Stimulated activated CD4-positive, alpha-beta T cell treated with anti-CD3 and anti-CD28 coated beads, Interleukin-15, amount 100 ng/mL, for 1 hour (primary cell): ENCODE data around the gene UNC5A.
A peak's percentile ranks its signal among the peaks of the same experiment; 100 is the strongest.

ENCODE experiments used
- DNase-seq, 2 donors: peaks; one replicate each; pipeline ENCODE4 v3.0.0-alpha.2; 2020; ENCODE audit warnings: low read depth in 1 of 2, low spot score in 1 of 2

The UNC5A gene

GRCh38 chr5:176810081-176810597 is at the start of gene UNC5A:
TSS of gene UNC5A (plus strand) at chr5:176810559. CDS start at chr5:176810751, 192 bp downstream.
- DNase-seq, result peak in 1 of 2 donors; percentile 52

DNA sequence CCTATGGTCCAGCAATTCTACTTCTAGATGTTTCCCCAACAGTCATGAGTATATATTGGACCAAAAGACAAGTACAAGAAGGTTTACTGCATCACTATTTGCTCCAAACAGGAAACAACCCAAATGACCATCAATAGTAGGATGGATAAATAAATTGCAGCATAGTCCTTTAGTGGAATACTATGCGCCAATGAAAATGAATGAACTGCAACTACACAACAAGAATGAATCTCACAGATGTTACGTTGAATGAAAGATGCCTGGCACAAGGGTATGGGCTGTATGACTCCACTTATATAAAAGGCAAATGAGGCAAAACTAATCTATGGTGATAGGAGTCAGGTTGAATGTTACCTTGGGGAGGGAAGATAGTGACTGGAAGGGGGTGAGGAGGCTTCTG is 48.6 kb upstream of the UNC5A start:
- DNase-seq, result no peak

DNA sequence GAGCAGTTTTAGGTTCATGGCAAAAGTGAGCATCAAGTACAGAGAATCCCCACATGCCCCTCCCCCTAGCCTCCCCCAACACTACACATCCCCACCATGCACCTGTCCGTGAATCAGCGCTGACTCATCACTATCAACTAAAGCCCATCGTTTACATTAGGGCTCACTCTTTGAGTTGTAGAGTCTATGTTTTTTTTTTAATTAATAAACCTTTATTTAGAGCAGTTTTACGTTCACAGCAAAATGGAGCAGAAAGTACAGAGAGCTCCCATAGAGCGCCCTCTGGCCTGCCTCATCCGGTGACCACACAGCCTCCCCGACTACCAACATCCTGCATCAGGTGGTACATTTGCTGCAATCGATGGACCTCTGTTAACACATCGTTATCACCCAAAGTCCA is 47.9 kb upstream of the UNC5A start:
- no peak for DNase-seq

GRCh38 chr5:176765687-176766086 is 44.7 kb upstream of the UNC5A start:
- no peak for DNase-seq

DNA sequence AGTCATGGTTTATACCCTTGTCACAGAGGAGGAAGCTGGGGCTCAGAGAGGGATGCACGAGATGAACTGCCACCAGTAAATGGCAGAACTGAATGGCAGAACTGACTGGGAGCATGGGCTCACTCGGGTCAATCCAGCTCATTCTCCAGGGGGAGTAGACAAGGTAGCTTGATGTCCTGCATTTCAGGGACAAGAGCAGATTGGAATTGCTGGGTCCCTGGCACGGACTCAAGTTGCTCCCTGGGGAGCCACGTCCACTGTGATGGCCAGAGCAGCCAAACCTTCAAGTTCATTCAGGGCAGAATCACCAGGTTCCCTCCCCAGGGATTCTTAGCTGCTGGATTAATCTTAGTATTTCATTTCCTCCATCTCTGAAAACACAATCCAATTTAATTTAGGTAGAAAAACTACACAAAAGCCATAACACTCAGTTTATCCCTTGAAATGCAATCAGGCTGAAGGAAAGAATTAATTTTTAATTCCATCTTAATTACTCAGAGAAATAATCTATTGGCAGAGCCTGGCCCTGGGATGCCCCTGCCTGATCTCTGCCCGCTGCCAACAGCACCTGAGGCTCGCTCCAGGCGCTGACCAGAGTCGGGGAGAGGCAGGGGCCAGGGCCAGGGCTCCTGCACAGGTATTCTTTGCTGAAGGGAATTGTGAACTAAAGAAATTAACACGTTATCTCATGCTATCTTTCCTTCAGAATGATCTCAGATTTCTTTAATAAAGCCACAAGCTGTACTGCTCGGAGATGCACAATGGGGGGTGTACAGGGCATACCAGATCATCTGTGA is 42.0 kb upstream of the UNC5A start:
- no peak for DNase-seq

- DNase-seq, result no peak
Observed at GRCh38 chr5:176769911-176770310, 40.4 kb upstream of the UNC5A start.

GRCh38 chr5:176770431-176770830 is 39.9 kb upstream of the UNC5A start:
- no peak for DNase-seq

DNA sequence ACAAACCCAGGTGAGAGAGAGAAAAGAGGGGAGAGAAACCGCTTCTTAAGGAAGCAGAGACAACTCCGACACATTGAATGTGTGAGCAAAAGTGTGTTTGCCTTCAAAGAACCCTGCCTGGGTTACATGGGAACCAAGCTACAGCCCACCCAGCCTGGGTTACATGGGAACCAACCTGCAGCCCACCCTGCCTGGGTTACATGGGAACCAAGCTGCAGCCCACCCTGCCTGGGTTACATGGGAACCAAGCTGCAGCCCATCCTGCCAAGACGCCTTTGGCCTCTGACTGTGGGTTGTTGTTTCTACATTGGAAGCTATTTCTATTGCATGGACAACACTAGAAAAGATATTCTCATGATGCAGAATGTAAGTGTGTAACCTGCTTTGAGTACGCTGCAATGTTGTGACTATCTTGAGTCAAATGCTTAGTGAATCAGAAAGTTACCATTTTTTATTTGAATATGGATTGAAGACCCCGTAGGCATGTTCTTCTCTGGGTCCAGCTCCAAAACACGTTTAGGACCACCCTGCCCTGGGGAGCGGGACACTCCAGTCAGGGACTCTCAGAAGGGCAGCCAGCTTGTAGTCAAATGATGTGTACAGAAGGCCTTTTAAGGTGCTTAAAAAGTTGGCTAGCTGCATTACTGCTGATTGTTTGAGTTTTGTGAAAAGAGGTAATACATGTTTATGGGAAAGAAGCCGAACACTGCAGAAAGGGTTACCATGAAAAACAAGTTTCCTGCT is 39.1 kb upstream of the UNC5A start:
- DNase-seq, result no peak

GRCh38 chr5:176772271-176773210 is 37.8 kb upstream of the UNC5A start:
- no peak for DNase-seq

- no peak for DNase-seq
Observed at GRCh38 chr5:176773408-176774035, 36.8 kb upstream of the UNC5A start.

- DNase-seq, result no peak
Observed at GRCh38 chr5:176774216-176775171, 35.9 kb upstream of the UNC5A start.

GRCh38 chr5:176775409-176775808 is 35.0 kb upstream of the UNC5A start:
- no peak for DNase-seq

- no peak for DNase-seq
Observed at GRCh38 chr5:176776141-176776865, 34.1 kb upstream of the UNC5A start.

DNA sequence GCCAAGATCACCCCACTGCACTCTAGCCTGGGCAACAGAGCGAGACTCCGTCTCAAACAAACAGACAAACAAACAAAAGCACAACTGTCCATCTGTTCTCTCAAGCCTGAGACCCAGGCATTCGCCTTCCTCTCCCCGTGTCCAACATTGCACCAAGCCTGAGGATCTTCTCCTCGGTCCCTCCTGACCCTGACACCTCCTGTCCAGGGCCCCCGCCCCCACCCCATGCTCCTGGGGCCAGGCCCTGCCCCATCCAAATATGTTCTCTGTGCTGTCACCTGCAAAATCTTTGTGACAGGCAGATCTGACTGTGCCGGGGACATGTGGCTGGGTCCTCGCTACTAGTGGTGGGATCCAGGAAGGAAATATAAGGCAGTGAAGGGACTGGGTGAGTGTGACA is 33.4 kb upstream of the UNC5A start:
- DNase-seq, result no peak

GRCh38 chr5:176778921-176779465 is 31.4 kb upstream of the UNC5A start:
- DNase-seq, result no peak

DNA sequence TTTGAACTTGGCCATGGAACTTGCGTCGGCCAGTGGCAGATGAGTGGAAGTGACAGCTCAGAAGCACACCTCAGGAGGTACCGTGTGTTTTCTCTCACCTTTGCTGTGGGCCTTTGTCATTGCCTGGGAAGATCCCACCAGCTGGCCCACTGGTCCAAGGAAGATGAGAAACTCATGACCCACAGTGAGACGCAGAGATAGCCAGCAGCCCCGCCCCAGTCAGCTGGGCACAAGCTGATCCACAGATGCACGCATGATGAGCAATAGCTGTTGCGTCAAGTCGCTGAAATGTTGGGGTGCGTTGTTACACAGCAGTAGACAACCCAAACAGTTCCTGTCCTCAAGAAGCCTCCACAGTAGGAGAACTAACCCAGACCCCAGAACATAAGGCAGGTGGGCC is 30.8 kb upstream of the UNC5A start:
- DNase-seq, result no peak

- DNase-seq, result no peak
Observed at GRCh38 chr5:176780176-176781053, 29.9 kb upstream of the UNC5A start.

GRCh38 chr5:176781054-176781375 is 29.3 kb upstream of the UNC5A start:
- no peak for DNase-seq
